GM19397 (cell line): Measurements from ENCODE around the gene COL9A3.

Experiments used
- ATAC-seq: cut with Tn5 transposase; IDR thresholded peaks from one replicate; pipeline ENCODE4 v1.9.1; 2021; ENCODE audit warnings: mild to moderate bottlenecking, moderate library complexity; ENCODE audit not compliant: unreplicated experiment

The COL9A3 gene

DNA sequence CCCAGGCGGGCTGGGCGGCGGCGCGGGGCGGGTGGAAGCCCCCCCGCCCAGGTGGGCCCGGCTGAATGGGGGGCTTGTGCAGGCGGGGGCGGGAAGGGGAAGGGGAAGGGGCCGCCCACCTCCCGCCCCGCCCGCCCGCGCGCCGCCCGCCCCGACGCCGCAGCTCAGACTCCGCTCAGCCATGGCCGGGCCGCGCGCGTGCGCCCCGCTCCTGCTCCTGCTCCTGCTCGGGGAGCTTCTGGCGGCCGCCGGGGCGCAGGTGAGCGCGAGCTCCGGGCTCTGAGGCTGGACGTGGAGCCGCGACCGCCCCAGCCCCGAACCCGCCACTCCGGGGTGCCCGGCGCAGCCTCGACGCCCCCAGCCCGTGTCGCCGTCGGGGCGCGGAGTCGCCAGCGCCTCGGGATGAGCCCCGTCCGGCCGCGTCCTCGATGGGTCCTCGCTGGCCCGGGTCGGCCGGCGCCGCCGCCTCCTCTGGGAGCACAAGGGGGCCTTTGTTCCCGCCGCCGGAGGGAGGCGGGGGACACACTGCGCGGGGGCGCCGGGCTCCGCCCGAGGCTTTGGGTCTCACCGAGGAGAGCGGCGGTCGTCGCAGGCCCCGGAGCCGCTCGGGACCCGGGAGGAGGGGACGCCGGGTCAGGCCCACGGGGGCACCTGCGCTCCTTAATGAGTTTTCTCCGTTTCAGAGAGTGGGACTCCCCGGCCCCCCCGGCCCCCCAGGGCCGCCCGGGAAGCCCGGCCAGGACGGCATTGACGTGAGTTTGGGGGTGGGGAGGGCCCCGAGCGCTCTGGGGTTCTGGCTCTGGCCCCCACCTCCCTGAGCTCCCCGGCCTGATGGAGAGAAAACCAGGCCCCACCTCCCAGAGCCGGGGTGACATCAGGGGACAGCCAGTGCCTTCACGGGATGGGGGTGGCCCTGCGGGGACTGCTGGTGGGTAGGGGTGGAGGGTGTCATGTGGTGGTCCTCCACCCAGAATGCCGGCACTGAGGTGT, at the start of gene COL9A3:
TSS of gene COL9A3 (plus strand) at position 167 of the 990 bp plus-strand sequence. CDS start at position 182, 15 bp downstream.
- ATAC-seq, result no peak

DNA sequence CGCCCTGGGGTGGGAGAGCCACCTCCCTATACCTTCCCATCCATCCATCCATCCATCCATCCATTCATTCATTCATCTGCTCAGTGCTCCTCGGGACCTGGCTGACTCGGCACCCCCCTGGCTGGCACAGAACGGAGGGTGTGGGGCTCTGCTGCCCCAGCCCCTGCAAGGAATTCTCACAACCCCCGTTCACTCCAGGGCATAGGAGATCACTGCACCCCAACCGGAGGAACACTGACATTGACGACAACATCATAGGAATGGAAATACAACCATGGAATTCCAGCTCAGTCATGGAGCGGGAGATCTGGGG, 48.7 kb upstream of the COL9A3 start:
- no peak for ATAC-seq

DNA sequence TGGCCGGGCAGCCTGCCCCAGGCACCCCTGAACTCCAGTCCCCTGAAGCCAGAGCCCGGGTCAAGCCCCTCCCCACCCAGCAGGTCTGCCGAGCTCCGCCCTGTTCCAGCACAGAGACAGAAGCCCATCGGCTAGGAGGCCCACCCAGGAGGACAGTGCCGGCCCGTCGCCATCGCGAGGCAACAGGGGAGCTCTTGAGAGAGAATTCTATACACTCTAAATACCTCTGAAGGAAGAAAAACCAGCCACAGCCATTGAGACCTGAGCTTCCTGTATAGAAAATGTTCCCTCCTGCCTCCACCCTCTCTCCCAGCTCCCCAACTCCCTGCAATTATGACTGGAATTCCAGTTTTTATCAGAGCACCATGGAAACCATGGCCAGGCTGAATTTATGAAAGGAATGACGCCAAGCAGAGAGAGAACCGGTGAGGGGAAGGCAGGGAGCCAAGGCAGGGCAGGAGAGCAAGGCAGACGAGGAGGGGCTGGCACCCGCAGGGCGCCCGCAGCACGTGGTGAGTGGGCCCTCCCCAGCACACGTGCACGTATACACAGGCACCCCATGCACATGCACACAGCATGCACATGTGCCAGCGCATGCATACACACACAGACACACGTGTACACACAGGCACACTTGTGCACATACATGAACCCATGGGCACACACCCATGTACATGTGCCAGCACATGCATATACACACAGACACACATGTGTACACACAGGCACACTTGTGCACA, 48.1 kb upstream of the COL9A3 start:
- ATAC-seq, result no peak

DNA sequence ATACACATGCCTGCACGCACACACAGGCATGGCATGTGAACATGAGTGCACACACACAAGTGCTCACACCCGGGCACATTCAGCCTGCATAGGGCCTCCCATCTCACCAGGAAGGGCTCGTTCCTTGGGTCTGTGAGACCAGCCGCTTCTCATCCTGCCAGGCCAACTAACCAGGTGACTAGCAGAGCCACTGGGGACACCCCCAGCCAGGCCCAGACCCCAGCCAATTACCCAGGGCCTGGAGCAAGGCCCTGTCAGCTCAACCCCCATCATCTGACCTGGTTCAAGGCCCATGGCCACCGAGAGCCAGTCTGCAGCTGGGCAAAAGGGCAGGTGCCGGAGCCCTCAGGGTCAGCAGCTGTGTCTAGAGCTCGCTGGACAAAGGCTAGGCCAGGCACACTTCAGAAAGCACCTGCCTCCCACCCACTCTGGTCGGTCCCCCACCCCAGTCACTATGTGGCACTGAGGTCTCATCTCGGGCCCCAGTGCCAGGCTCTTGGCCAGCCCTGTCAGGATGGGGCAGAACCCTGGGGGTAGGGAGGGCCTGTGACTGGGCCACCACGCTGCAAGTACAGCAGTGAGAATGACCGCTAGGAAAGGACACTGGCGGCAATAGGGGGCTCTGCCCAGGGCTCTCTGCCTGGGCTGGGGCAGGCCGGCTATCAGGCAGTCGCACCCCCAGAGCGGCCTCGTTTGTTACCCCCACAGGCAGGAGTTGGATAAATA, 47.3 kb upstream of the COL9A3 start:
- ATAC-seq, result no peak

DNA sequence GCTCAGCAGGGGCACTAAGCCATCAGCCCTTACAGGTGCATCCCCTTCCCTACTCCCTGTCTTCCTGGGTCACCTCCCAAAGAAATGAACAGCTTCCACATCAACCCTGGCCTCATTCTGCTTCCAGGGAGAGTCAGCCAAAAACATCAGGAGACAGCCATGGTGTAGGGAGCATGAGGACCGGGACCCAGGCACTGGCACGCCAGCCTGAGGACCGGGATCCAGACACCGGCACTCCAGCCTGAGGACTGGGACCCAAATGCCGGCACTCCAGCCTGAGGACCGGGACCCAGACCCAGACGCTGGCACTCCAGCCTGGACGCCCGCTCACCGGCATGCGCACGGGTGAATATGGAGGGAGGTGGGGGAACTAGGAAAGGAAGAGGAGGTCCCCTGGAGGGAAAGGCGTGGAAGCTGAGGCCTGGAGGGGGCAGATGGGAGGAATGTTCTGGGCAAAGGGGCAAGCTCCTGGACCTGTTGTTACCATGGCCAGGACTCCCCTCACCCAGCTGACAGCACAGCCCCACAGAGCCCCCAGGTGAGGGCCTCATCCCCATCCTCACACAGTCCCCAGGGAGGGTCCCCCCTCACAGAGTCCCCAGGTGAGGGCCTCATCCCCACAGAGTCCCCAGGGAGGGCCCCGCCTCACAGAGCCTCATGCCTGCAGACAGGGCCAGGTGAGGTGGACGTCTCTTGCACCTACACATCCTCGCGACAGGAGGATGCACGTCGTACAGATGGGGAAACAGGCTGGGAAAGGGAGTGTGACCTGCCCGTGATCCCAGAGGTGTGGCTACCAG, 46.5 kb upstream of the COL9A3 start:
- ATAC-seq, result no peak

DNA sequence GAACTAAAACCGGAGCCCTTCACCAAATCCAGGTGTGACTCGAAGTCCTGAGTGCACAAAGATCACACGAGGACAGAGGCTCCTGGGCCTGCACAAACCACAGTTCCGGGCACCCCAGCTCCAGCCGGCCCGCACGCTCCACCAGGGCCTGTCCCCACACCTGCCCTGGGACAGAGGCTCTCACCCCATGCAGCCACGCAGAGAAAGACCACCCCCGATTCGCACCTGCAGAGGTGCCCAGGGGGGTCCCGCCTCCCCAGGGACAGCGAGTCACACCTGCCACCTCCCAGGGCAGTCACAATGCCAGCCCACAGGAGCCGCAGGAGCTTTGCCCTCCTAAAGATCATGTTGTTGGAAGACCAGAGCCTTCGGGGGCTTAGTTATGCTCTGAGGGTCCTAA, 45.9 kb upstream of the COL9A3 start:
- ATAC-seq, result no peak

DNA sequence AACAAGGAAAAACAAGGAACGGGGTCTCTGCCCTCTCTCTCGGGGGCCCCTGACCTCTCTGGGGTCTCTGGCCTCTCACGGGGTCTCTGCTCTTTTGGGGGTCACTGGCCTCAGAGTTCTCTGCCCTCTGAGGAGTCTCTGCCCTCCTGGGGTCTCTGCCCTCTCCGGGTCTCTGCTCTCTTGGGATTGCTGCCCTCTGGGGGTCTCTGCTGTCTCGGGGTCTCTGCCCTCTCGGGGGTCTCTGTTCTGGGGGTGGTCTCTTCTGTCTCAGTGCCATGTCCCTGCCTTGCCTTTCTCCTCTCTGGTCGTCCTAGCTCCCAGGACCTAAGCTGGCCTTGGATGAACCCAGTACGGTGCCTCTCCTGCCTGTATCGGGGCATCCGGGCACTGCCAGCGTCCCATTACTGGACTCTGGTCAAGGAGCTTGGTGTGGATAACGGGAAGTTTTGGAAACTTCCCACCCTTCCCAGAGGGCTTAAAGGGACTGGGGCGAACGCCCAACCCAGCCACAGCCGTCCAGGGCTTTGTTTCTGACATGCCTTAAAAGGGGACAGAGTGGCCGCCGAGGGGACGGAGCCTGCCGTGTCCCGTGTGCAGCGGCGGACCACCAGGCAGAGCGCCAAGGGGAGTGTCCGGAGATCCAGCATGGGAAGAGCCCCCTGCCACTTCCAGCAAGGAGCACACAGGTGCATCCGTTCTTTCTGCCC, 45.3 kb upstream of the COL9A3 start:
- no peak for ATAC-seq

DNA sequence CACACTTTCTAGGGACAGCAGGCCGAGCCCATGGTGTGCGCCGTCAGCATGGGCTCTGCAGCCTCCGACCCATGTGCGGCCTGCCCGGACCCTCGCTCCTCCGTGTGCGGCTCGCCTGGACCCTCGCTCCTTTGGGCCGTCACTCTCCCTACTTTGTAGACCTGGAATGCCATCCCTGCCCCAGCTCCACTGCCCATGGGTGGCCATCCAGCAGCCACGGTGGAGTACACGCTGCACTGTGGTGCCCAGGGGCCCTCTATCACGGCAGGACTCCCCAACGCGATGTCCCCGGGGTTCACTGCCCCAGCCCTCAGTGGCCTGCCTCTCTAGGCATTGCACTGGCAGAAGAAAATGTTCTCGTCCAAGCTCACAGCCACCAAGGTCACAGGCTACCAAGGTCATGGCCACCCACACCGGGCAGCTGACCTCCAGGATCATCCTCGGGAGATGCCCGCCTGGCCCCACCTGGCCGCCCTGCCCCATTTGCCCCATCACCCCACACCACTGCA, 44.7 kb upstream of the COL9A3 start:
- no peak for ATAC-seq

DNA sequence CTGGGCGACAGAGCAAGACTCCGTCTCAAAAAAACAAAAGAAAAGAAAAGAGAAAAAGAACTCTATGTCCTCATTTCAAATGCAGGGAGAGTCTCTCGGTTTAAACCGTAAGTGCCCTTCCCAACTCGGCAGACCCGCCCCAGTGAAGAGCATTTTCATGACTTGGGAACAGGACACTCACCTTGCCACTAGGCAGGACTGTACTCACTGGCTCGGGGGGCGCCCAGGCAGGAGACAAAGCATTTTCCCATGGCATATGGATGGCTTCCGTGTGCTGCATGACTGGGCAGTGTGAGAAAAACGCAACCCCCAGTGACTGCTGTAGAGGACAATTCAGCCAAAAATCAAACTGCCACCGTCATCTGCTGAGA, 44.2 kb upstream of the COL9A3 start:
- ATAC-seq, result no peak

DNA sequence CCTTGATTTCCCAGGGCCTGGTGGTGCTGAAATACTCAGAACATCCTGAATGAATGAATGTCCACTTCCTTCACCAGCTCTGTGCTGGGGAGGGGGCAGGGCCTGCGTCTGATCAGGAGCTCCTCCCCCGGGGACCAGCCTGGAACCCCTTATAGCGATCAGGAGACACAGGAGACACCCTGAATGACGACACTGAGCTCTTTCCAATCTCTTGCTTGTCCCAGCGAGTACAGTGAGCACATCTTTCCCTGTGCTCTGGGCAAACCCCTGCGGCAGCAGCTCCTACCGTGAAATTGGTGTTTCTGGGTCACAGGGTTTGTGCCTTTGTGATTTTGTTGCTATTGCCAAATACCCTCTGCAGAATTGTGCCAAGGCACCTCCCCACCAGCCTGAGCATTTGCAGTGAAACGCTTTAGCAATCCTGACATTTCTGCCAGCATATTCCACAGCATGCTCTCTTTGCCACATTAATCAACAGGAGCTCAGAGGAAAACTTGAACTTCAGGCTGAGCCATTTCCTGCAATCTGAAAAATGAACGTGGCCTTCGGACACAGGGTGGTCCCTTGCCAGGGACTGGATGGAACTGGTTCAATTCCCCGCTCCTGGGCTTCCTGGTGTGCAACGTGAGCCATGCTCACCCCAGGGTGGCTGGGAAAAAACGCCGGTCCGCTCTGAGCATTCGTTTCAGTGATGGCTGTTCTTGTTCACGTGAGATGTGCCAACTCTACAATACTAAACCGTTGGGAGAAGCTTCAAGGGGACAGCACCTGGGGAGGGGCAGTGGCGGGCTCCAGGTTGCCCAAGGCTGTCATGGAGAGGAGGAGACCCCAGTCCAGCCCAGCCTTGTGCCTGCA, 43.6 kb upstream of the COL9A3 start:
- ATAC-seq, result no peak

DNA sequence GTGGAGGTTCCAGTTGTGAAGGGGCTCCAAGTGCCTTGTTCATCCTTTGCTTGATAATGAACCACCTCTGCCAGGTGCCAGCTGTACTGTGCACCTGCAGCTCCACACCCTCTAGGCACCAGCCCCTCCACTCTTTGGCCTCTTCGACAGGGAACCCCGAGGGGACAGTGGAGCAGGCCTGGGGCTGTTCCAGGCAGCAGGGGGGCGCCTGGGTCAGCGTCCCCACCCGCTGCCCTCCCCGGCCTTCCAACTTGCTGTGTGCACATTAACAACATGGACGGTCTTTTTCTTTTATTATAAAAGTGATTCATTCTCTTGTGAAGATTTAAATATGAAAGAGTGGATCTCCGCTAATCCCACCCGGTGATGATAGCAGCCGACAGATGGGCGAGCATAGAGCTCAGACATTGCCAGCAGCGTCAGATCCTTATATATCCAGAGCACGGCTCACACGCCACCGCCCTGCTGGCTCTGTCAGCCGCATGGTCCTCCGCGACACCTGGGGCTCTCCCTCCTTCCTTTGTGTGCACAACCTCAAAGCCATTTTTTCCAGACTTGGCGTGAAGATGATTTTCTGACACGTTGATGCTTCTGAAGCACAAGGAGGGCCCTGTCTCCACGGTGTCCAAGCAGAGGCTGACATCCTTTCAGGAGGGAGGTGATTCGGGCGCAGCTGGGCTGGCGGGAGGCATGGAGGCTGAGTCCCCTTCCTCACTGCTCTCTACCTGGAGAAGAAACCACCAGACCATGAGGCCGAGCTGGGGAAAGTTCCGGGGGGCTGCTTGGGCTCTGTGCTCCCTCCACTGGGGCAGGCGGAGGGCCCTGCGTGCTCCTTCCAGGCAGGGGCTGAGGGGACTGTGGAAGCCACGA, 42.8 kb upstream of the COL9A3 start:
- no peak for ATAC-seq

DNA sequence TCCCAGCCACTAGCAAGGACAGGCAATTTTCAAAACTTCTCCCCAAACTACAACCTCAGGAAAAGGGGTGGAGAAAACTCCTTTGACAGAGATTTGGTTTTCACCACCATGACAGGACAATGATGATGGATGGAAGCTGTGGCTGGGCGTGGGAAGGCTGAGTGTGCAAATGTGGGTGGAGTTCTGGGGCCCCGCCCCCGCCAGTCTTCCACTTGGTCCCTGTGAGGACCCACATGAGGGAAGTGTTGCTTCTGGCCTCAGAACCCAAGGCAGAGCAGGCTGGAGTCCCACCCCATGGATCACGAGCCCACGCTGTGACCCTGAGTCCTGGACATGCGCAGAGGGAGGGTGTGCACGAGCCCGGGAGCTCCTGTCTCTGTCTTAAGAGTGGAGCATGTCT, 42.1 kb upstream of the COL9A3 start:
- no peak for ATAC-seq

DNA sequence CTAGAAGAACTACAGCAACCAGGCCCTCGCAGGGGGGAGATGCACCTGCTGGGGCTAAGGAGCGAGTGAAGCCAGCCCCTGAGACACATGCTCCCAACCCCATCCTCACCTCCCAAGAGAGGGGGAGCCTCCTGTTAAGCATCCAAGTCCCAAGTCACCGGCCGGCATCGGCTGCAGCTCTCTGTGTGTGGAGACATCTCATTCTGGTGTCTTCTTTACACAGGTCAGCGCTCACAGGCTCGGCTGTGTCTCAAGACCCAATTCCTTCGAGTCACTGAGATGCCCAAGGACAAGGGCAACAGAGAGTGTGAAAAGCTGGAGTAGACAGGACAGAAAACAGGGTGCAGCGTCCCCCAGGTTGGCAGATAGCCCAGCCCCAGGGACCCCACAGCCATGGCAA, 41.6 kb upstream of the COL9A3 start:
- no peak for ATAC-seq

DNA sequence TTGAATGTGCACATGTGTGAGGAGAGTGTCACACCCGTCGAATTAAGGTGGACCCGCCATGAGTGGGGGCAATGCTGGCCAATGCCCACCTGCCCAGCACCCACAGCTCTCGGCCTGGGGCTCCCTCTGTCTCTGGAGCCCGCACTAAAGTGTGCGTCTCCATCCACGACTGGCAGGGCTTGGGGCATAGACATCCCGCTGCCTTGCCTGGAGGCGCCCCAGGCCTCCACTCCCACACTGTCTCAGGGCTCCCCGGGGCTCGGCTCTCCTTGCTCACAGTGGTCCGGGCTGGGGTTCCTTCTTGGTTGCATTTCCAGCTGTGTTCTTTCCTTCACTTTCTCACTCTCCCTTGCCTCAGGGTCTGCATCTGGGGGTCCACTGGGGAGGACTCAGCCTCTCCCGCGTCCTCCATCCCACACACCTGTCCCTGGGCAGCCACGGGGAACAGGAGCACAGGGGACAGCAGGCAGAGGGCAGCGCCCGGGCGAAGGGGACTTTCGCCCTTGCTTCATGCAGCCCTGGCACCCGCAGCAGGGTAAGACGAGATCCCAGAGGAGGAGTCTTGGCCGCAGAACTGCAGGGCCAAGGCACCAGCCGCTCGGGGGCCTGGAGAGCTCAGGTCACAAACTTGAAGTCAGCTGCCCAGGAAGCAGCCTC, 40.7 kb upstream of the COL9A3 start:
- ATAC-seq, result no peak

DNA sequence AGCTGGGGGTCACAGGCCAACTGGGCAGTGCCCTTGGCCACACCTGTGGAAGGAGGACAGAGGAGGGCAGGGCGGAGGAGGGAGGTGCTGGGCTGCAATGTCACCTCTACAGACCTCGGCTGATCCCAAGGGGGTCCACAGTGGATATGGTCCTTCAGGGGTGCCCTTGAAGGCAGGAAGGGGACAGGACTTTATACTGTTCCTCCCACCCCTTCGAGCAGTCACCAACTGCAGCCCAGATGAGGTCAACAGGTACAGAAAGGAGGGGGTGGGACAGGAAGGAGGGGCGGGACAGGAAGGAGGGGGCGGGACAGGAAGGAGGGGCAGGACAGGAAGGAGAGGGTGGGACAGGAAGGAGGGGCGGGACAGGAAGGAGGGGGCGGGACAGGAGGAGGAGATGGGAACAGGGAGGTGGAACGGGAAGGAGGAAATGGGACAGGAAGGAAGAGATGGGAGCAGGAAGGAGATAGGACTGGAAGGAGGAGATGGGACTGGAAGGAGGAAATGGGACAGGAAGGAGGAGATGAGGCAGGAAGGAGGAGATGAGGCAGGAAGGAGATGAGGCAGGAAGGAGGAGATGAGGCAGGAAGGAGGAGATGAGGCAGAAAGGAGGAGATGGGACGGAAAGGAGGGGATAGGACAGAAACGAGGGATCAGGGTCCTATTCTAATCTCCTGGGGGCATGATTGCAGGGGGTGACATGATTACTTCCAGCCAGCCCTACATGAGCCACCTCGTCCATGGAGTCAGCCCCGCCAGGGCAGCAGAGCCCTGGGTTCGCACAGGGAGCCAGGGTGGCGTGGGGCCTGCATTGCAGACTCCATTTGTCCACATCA, 39.9 kb upstream of the COL9A3 start:
- no peak for ATAC-seq

DNA sequence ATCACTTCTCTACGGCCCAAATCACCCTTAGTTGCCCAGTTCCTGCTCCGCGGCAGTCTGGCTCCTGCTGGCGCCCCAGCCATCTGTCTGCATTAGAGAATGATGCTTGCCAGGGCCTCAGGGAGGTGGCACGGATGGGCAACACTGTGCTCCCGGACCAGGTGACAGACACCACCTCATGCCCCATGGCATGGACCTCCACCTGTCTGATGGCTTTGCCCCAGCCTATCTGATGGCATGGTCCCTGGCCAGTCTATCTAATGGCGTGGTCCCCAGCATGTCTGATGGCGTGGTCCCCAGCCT, 39.4 kb upstream of the COL9A3 start:
- ATAC-seq, result no peak

DNA sequence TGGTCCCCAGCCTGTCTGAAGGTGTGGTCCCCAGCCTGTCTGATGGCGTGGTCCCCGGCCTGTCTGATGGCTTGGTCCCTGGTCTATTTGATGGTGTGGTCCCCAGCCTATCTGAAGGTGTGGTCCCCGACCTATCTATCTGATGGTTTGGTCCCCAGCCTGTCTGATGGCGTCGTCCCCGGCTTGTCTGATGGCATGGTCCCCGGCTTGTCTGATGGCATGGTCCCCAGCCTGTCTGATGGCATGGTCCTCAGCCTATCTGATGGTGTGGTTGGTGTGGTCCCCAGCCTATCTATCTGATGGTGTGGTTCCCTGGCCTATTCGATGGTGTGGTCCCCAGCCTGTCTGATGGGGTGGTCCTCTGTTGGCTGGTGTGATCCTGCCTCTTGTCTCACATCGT, 38.8 kb upstream of the COL9A3 start:
- no peak for ATAC-seq
